H4 (cell line): Measurements from ENCODE around the gene MADD. TPM values are rescaled to one million over a fixed set of nuclear protein-coding genes. Genes with fewer than 3 reads are reported as not detected.

ENCODE experiments used
- total RNA-seq: library from RNA; depleted of rRNA; stranded (reverse); fragments of >200 nt; shearing (Covaris generic); gene quantifications from 2 replicates; pipeline ENCODE4 v1.2.3, GENCODE V29; 2014; rRNA removed

Gene MADD
- total RNA-seq, 1 experiment from 2014 or later, result 8.9 TPM

Other genes with a start within 250 kb of the MADD start
- gene ARFGAP2, start 93.3 kb upstream of the MADD start, total RNA-seq, result 81.8 and 97.4 TPM in 2 replicates
- gene PACSIN3, start 83.7 kb upstream of the MADD start, total RNA-seq, result 11.3 and 16.4 TPM in 2 replicates
- 41.4 and 43.0 TPM in 2 replicates for gene DDB2, start 55.2 kb upstream of the MADD start, total RNA-seq
- gene ACP2, start 21.3 kb upstream of the MADD start, total RNA-seq, result 21.6 and 24.0 TPM in 2 replicates
- 15.7 and 16.1 TPM in 2 replicates for gene NR1H3, start 12.1 kb upstream of the MADD start, total RNA-seq
- gene MYBPC3, start 82.6 kb downstream of the MADD start, total RNA-seq, result not detected in 2 replicates
- not detected in 2 replicates for gene SPI1, start 108.4 kb downstream of the MADD start, total RNA-seq
- 8.5 and 9.1 TPM in 2 replicates for gene SLC39A13, start 138.5 kb downstream of the MADD start, total RNA-seq
- 195 and 221 TPM in 2 replicates for gene PSMC3, start 156.3 kb downstream of the MADD start, total RNA-seq
- gene RAPSN, start 179.0 kb downstream of the MADD start, total RNA-seq, result not detected in 2 replicates